ENCODE data around the gene RAB4A. TPM values are rescaled to one million over a fixed set of nuclear protein-coding genes. Genes with fewer than 3 reads are reported as not detected.

RAB4A gene
- total and polyA plus RNA-seq, 2 of the 8 experiments (the other 6 are each of a cell fraction or from before 2014, with no cell fraction given): 13.3 to 68.8 TPM

- Histone ChIP-seq H3K4ac (replicated peaks; ENCODE audit: insufficient read length, low read depth, low read length) (no peak overlapping the region), H2BK12ac (ENCODE audit: low read depth, low read length) (no peak overlapping the region), H3K9ac (replicated peaks in 1 of 4; ENCODE audit: extremely low read depth in 1 of 4, low read depth in 3 of 4, low read length in 3 of 4) (no peak overlapping the region), H3K9me3 (ENCODE audit: insufficient read depth in 2 of 2, low read depth in 1 of 2, low read length in 1 of 2) (no peaks in the 10 kb centered on the region), H3K23ac (ENCODE audit: insufficient read length) (no peak overlapping the region), H3K14ac (ENCODE audit: insufficient read length) (no peak overlapping the region), H2BK5ac (ENCODE audit: low read depth, low read length) (no peak overlapping the region), H2BK120ac (replicated peaks; ENCODE audit: low read depth, low read length) (no peak overlapping the region), H3K18ac (ENCODE audit: extremely low read depth, low read length) (no peak overlapping the region), H3K4me2 (ENCODE audit: insufficient read depth in 1 of 2, low read depth in 2 of 2, low read length in 2 of 2) (no peak overlapping the region), H4K8ac (ENCODE audit: extremely low read depth, insufficient read depth, low read length) (no peak overlapping the region), H3K4me3 (ENCODE audit: extremely low read depth in 1 of 4, insufficient read depth in 2 of 4, low read depth in 3 of 4, low read length in 4 of 4) (no peak overlapping the region), H3K79me1 (ENCODE audit: low read depth, low read length) (no peaks in the 10 kb centered on the region; the same call in 1 of the 2 replicates), H2AFZ (ENCODE audit: low read length) (no peak overlapping the region), H3K4me1 (replicated peaks in 1 of 4; ENCODE audit: control insufficient read depth in 3 of 4, insufficient read depth in 4 of 4, low read length in 3 of 4) (no peaks in the 10 kb centered on the region), H3K79me2 (ENCODE audit: control insufficient read depth in 1 of 2, insufficient read depth in 2 of 2, low read length in 2 of 2) (no peaks in the 10 kb centered on the region), H3K36me3 (ENCODE audit: control insufficient read depth in 2 of 4, insufficient read depth in 4 of 4, low read length in 3 of 4) (peaks cover 4 to 29% (median 13%) of the 10 kb centered on the region in 4 experiments), H4K20me1 (replicated peaks in 1 of 2; ENCODE audit: control insufficient read depth in 1 of 2, insufficient read depth in 2 of 2, low read length in 2 of 2) (peaks cover 1 to 7% of the 10 kb centered on the region in 2 experiments), H4K91ac (replicated peaks; ENCODE audit: insufficient read length, low read length) (no peak overlapping the region), H3K27ac (ENCODE audit: low read depth, low read length) (no peak overlapping the region), H4K5ac (ENCODE audit: insufficient read length, low read depth, low read length) (no peak overlapping the region), H2AK5ac (ENCODE audit: low read depth, low read length) (no peak overlapping the region), H2BK15ac (ENCODE audit: low read length) (no peak overlapping the region), H3K23me2 (ENCODE audit: low read depth, low read length) (no peaks in the 10 kb centered on the region), H2BK20ac (ENCODE audit: low read length) (no peak overlapping the region), H3K56ac (replicated peaks; ENCODE audit: insufficient read length, low read depth, low read length) (no peak overlapping the region), H3K27me3 (replicated peaks in 1 of 4; ENCODE audit: control insufficient read depth in 3 of 4, extremely low read depth in 1 of 4, insufficient read depth in 3 of 4, low read length in 3 of 4) (no peaks in the 10 kb centered on the region)
- WGBS, 2 experiments (ENCODE audit: extremely low coverage in 1 of 2, insufficient coverage in 1 of 2, insufficient read length in 1 of 2, insufficient replicate concordance in 2 of 2, low coverage in 1 of 2, low lambda C conversion rate in 2 of 2, missing lambda C conversion rate in 1 of 2): 90% methylated on average over 5 of the region's 5 CpGs; no CpG with 5 or more reads in 1 of the 2 experiments
- DNase-seq (ENCODE audit: low read depth in 1 of 2, low spot score in 2 of 2) (no peak), FAIRE-seq (no peak)
- ChIA-PET POLR2A (ENCODE audit: partially characterized antibody) (interaction anchor here (0.9 kb wide), 1 partner anchor 98 kb away, joined by 3 read pairs; no protein-coding TSS in a partner anchor), CTCF (ENCODE audit: partially characterized antibody) (interaction anchor here (0.6 to 2.2 kb wide), 3 partner anchors 43 to 154 kb away, joined by 3 to 5 read pairs (median 4); no protein-coding TSS in a partner anchor)
- no peak for TF ChIP-seq TAF1 (IDR thresholded peaks at IDR 0.05; ENCODE audit: low read depth, low read length)
- TF ChIP-seq EGR1 (IDR thresholded peaks at IDR 0.05; ENCODE audit: borderline replicate concordance, low read depth, low read length): no peak
- no peak for TF ChIP-seq POU5F1 (IDR thresholded peaks at IDR 0.05; ENCODE audit: low read depth, low read length)
- no peak for TF ChIP-seq GTF2F1 (IDR thresholded peaks at IDR 0.05; ENCODE audit: borderline replicate concordance, low read depth, low read length)
- no peak for TF ChIP-seq EZH2 (IDR thresholded peaks at IDR 0.05; ENCODE audit: low read depth, low read length, severe bottlenecking)
- TF ChIP-seq SIRT6 (IDR thresholded peaks at IDR 0.05; ENCODE audit: low read length): no peak
- no peak for TF ChIP-seq POLR2AphosphoS5 (IDR thresholded peaks at IDR 0.05; ENCODE audit: low read depth, low read length)
- TF ChIP-seq SIX5 (IDR thresholded peaks at IDR 0.05; ENCODE audit: low read depth, low read length): no peak
- TF ChIP-seq CHD2 (IDR thresholded peaks at IDR 0.05; ENCODE audit: low read length): no peak
- TF ChIP-seq GABPA (IDR thresholded peaks at IDR 0.05; ENCODE audit: borderline replicate concordance, insufficient read depth, low read length): no peak
- TF ChIP-seq CBX5 (IDR thresholded peaks at IDR 0.05; ENCODE audit: low read depth, low read length): no peak
- no peak for TF ChIP-seq MAX (IDR thresholded peaks at IDR 0.05)
- no peak for TF ChIP-seq KDM4A (IDR thresholded peaks at IDR 0.05; ENCODE audit: low read depth, low read length, severe bottlenecking)
- TF ChIP-seq MAFK (IDR thresholded peaks at IDR 0.05; ENCODE audit: low read depth, low read length): no peak
- TF ChIP-seq TBP (IDR thresholded peaks at IDR 0.05; ENCODE audit: low read depth, low read length): no peak
Observed at GRCh38 chr1:229298887-229299503, 28.1 kb downstream of the RAB4A start.
